HepG2 (cell line): Measurements from ENCODE around the gene MBLAC1. TPM values are rescaled to one million over a fixed set of nuclear protein-coding genes. Genes with fewer than 3 reads are reported as not detected.

Experiments used
- ARNTL ChIP-seq: sonication (generic); formaldehyde crosslinking; IDR thresholded peaks from 2 replicates; pipeline ENCODE4 v1.4.0; 2020; ENCODE audit warnings: mild to moderate bottlenecking, missing genetic modification reagents
- BRD4 ChIP-seq: sonication (generic); formaldehyde crosslinking; IDR thresholded peaks from 2 replicates; pipeline ENCODE4 v1.4.0; 2020; ENCODE audit warnings: missing genetic modification reagents
- CC2D1A ChIP-seq: sonication (generic); formaldehyde crosslinking; IDR thresholded peaks from 2 replicates; pipeline ENCODE4 v1.8.1; 2023; ENCODE audit warnings: mild to moderate bottlenecking, missing genetic modification reagents
- GPBP1L1 ChIP-seq: sonication (generic); formaldehyde crosslinking; IDR thresholded peaks from 2 replicates; pipeline ENCODE4 v1.5.0; 2020; ENCODE audit warnings: mild to moderate bottlenecking, missing genetic modification reagents
- JUN ChIP-seq: sonication (generic); formaldehyde crosslinking; IDR thresholded peaks from 2 replicates; pipeline ENCODE4 v1.4.0; 2020; ENCODE audit warnings: mild to moderate bottlenecking, missing genetic modification reagents
- MTA3 ChIP-seq: sonication (generic); formaldehyde crosslinking; IDR thresholded peaks from 2 replicates; pipeline ENCODE4 v1.4.0; 2020; ENCODE audit warnings: missing genetic modification reagents
- NFE2 ChIP-seq: sonication (generic); formaldehyde crosslinking; IDR thresholded peaks from 2 replicates; pipeline ENCODE4 v1.4.0; 2020; ENCODE audit warnings: missing genetic modification reagents
- PPARG ChIP-seq: conservative IDR thresholded peaks from 2 replicates; pipeline ENCODE4 v1.6.1; 2016; ENCODE audit warnings: missing biosample characterization, missing genetic modification reagents
- PRPF4 ChIP-seq: fragments of 200-400 bp; formaldehyde crosslinking; IDR thresholded peaks from 2 replicates; pipeline ENCODE4 v1.6.1; 2016; ENCODE audit warnings: low read length, low read depth; ENCODE audit not compliant: poor library complexity, severe bottlenecking
- RFX3 ChIP-seq: IDR thresholded peaks from 2 replicates; pipeline ENCODE4 v1.6.1; 2016; ENCODE audit warnings: missing biosample characterization, missing genetic modification reagents
- SALL1 ChIP-seq: sonication (generic); formaldehyde crosslinking; IDR thresholded peaks from 2 replicates; pipeline ENCODE4 v1.8.0; 2022; ENCODE audit warnings: mild to moderate bottlenecking, missing genetic modification reagents
- SMAD1 ChIP-seq: sonication (generic); formaldehyde crosslinking; IDR thresholded peaks from 2 replicates; pipeline ENCODE4 v1.4.0; 2020; ENCODE audit warnings: missing genetic modification reagents, low read depth, mild to moderate bottlenecking, borderline replicate concordance
- SMC3 ChIP-seq: IDR thresholded peaks from 2 replicates; pipeline ENCODE4 v1.6.1; 2011; ENCODE audit warnings: low read length, improper control_type of control experiment
- XRCC5 ChIP-seq: fragments of 200-400 bp; formaldehyde crosslinking; optimal IDR thresholded peaks from 2 replicates; pipeline ENCODE3; 2017; ENCODE audit warnings: mild to moderate bottlenecking, low read length
- YY1 ChIP-seq: IDR thresholded peaks from 2 replicates; pipeline ENCODE4 v1.6.1; 2011; ENCODE audit warnings: low read length, low read depth, moderate library complexity, mild to moderate bottlenecking; ENCODE audit not compliant: insufficient read depth, insufficient replicate concordance
- ZKSCAN1 ChIP-seq: fragments of 150-350 bp; IDR thresholded peaks from 2 replicates; pipeline ENCODE4 v1.6.1; 2014; ENCODE audit warnings: low read length
- ZNF138 ChIP-seq: sonication (generic); formaldehyde crosslinking; IDR thresholded peaks from 2 replicates; pipeline ENCODE4 v1.5.0; 2020; ENCODE audit warnings: mild to moderate bottlenecking, low read depth, missing genetic modification reagents
- ZNF274 ChIP-seq: sonication (generic); formaldehyde crosslinking; IDR thresholded peaks from 2 replicates; pipeline ENCODE4 v1.5.1; 2020; ENCODE audit warnings: mild to moderate bottlenecking, missing genetic modification reagents
- ZNF350 ChIP-seq: sonication (generic); formaldehyde crosslinking; IDR thresholded peaks from 2 replicates; pipeline ENCODE4 v1.4.0; 2020; ENCODE audit warnings: mild to moderate bottlenecking, low read depth, missing genetic modification reagents, borderline replicate concordance
- ZNF550 ChIP-seq: sonication (generic); formaldehyde crosslinking; IDR thresholded peaks from 2 replicates; pipeline ENCODE4 v1.4.0; 2020; ENCODE audit warnings: mild to moderate bottlenecking, missing genetic modification reagents, borderline replicate concordance
- ZNF776 ChIP-seq: sonication (generic); formaldehyde crosslinking; IDR thresholded peaks from 2 replicates; pipeline ENCODE4 v1.4.0; 2020; ENCODE audit warnings: mild to moderate bottlenecking, missing genetic modification reagents
- ZNF781 ChIP-seq: sonication (generic); formaldehyde crosslinking; IDR thresholded peaks from 2 replicates; pipeline ENCODE4 v1.5.1; 2020; ENCODE audit warnings: borderline replicate concordance, mild to moderate bottlenecking, missing genetic modification reagents; ENCODE audit errors: not compliant biosample characterization
- polyA plus RNA-seq, 8 experiments: library from polyadenylated mRNA; depleted of rRNA in 3 of 8; stranded (reverse) in 7 of 8; unstranded in 1 of 8; fragments of >200 nt; fragmentation: Illumina TruSeq in 4 of 8; extraction: Trizol in 4 of 8; gene quantifications; 2 replicates each; pipeline versions ENCODE4 v1.2.1 to v1.2.3, GENCODE V29; 2011 to 2016; ENCODE audit warnings: low read depth in 4 of 8, missing spikeins in 1 of 8, mixed read lengths in 1 of 8; ENCODE audit not compliant: insufficient read depth in 1 of 8
- total RNA-seq, 5 experiments: library from RNA; depleted of rRNA; stranded (reverse); fragments of >200 nt; fragmentation: Illumina TruSeq; extraction: Trizol; gene quantifications; 2 replicates each; pipeline ENCODE4 v1.2.3, GENCODE V29; 2016; ENCODE audit warnings: low read depth in 1 of 5
- TF ChIP-seq, protein P1 (sequence below): sonication (generic); formaldehyde crosslinking; IDR thresholded peaks from 2 replicates; pipeline ENCODE4 v1.4.0; 2020; ENCODE audit warnings: mild to moderate bottlenecking, missing genetic modification reagents
- TF ChIP-seq, protein P2 (sequence below): IDR thresholded peaks from 2 replicates; pipeline ENCODE4 v1.6.1; 2016; ENCODE audit warnings: low read depth, missing genetic modification reagents, missing compliant biosample characterization

The MBLAC1 gene
- total and polyA plus RNA-seq, 2 of the 13 experiments (the other 11 are each of a cell fraction or from before 2014, with no cell fraction given), result 0.79 to 2.1 TPM

- TF ChIP-seq YY1 (peak; percentile 98), MTA3 (CRISPR knock-in tag) (no peak), ZNF781 (peak; percentile 31), XRCC5 (no peak), SMC3 (no peak), RFX3 (CRISPR knock-in tag) (no peak), ZNF350 (CRISPR knock-in tag) (no peak), JUN (CRISPR knock-in tag) (peak; percentile 87), ARNTL (peak; percentile 90), NFE2 (no peak), ZKSCAN1 (no peak), ZNF776 (peak; percentile 87; the same call in 1 of the 2 replicates), PRPF4 (no peak), SALL1 (peak; percentile 93), BRD4 (0 out of 2 replicates have a peak, but pooled peaks have one; percentile 25), SMAD1 (CRISPR knock-in tag) (no peak; the same call in 1 of the 2 replicates), GPBP1L1 (no peak), ZNF274 (CRISPR knock-in tag) (peak; percentile 98), PPARG (CRISPR knock-in tag) (peak; percentile 49; the same call in 1 of the 2 replicates), ZNF550 (CRISPR knock-in tag) (0 out of 2 replicates have a peak, but pooled peaks have one; percentile 27), CC2D1A (CRISPR knock-in tag) (no peak), ZNF138 (CRISPR knock-in tag) (no peak)
- TF ChIP-seq, protein P1, sequence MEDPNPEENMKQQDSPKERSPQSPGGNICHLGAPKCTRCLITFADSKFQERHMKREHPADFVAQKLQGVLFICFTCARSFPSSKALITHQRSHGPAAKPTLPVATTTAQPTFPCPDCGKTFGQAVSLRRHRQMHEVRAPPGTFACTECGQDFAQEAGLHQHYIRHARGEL (CRISPR knock-in tag), result 0 out of 2 replicates have a peak, but pooled peaks have one; percentile 30
- TF ChIP-seq, protein P2, sequence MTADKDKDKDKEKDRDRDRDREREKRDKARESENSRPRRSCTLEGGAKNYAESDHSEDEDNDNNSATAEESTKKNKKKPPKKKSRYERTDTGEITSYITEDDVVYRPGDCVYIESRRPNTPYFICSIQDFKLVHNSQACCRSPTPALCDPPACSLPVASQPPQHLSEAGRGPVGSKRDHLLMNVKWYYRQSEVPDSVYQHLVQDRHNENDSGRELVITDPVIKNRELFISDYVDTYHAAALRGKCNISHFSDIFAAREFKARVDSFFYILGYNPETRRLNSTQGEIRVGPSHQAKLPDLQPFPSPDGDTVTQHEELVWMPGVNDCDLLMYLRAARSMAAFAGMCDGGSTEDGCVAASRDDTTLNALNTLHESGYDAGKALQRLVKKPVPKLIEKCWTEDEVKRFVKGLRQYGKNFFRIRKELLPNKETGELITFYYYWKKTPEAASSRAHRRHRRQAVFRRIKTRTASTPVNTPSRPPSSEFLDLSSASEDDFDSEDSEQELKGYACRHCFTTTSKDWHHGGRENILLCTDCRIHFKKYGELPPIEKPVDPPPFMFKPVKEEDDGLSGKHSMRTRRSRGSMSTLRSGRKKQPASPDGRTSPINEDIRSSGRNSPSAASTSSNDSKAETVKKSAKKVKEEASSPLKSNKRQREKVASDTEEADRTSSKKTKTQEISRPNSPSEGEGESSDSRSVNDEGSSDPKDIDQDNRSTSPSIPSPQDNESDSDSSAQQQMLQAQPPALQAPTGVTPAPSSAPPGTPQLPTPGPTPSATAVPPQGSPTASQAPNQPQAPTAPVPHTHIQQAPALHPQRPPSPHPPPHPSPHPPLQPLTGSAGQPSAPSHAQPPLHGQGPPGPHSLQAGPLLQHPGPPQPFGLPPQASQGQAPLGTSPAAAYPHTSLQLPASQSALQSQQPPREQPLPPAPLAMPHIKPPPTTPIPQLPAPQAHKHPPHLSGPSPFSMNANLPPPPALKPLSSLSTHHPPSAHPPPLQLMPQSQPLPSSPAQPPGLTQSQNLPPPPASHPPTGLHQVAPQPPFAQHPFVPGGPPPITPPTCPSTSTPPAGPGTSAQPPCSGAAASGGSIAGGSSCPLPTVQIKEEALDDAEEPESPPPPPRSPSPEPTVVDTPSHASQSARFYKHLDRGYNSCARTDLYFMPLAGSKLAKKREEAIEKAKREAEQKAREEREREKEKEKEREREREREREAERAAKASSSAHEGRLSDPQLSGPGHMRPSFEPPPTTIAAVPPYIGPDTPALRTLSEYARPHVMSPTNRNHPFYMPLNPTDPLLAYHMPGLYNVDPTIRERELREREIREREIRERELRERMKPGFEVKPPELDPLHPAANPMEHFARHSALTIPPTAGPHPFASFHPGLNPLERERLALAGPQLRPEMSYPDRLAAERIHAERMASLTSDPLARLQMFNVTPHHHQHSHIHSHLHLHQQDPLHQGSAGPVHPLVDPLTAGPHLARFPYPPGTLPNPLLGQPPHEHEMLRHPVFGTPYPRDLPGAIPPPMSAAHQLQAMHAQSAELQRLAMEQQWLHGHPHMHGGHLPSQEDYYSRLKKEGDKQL, result no peak
Measured at GRCh38 chr7:100088621-100089457, 37.9 kb upstream of the MBLAC1 start, which contains the start of gene COPS6 (continued).
